HG03439 (cell line): ENCODE measurements around the gene PDE1A.
"Not testable (repeated sequence)": the region's sequence is repeated elsewhere in the genome, so short reads cannot be mapped to it uniquely, and the experiment has no call there.

Source experiments
- ATAC-seq: cut with Tn5 transposase; IDR thresholded peaks from one replicate; pipeline ENCODE4 v1.9.1; 2021; ENCODE audit warnings: mild to moderate bottlenecking, moderate library complexity; ENCODE audit not compliant: unreplicated experiment

PDE1A gene

DNA sequence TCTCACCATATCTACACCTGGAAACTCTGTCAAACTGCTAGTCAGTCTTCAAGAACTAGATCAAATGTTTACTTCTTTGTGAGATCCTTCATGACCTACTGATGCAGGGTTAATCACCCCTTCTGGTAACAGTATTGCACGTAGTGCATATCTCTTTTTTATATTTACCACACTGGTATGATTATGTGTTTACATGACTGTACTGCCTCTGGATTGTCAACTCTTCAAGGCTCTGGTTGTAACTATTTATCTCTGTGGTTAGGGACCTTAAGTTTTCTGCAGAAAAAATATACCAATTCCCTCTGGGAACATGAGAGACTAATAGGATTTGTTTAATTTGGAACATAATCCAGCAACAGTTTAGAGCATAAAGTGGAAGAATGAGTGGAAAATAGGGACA lies 135.5 kb downstream of the PDE1A start:
- ATAC-seq = no peak

GRCh38 chr2:182283512-182283911 lies 143.3 kb downstream of the PDE1A start:
- no peak for ATAC-seq

DNA sequence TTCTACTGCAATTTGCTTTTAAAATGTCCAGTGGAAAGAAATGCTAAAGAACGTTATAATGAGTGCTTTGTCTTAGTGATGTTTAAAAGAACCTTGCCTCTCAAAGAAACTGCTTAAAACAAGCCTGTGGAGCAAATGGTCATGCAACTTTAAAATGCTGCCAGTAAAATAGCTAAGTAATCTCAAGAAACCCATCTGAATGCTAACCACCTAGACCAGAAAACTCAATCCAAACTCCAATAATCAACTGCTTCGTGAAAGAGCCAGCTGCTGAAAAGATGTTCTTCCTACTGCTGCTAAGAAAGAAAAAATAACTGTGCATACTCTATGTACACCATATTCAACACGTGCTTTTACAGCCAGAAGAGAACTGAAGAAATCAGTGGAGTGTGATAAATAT lies 145.6 kb downstream of the PDE1A start:
- ATAC-seq = no peak

GRCh38 chr2:182280118-182280517 lies 146.7 kb downstream of the PDE1A start:
- no peak for ATAC-seq

GRCh38 chr2:182276662-182277061 lies 150.2 kb downstream of the PDE1A start:
- not testable (repeated sequence) for ATAC-seq

- ATAC-seq = no peak
These were observed 158.9 kb downstream of the PDE1A start for GRCh38 chr2:182267971-182268370.

- no peak for ATAC-seq
These were observed 159.9 kb downstream of the PDE1A start for GRCh38 chr2:182266909-182267308.

GRCh38 chr2:182265718-182266117 lies 161.1 kb downstream of the PDE1A start:
- ATAC-seq = no peak

DNA sequence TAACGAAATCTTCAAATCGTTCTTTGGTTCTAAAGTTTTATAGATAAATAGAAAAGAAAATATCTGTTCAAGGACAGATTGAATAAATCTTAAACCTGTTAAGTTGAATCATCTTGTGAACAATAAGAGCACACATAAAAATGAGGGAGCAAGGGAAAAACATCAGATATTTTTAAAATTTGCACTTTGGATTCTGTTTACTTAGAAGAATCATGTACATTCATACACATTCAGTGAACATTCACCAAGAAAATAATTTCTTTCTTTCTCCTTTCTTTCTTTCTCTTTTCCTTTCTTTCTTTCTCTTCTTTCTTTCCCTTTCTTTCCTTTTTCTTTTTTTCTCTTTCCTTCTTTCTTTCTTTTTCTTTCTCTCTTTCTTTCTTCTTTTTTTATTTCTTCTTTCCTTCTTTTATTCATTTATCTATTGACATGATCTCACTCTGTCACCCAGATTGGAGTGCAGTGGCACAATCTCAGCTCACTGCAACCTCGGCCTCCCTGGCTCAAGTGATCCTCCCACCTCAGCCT lies 164.9 kb downstream of the PDE1A start:
- ATAC-seq = no peak

DNA sequence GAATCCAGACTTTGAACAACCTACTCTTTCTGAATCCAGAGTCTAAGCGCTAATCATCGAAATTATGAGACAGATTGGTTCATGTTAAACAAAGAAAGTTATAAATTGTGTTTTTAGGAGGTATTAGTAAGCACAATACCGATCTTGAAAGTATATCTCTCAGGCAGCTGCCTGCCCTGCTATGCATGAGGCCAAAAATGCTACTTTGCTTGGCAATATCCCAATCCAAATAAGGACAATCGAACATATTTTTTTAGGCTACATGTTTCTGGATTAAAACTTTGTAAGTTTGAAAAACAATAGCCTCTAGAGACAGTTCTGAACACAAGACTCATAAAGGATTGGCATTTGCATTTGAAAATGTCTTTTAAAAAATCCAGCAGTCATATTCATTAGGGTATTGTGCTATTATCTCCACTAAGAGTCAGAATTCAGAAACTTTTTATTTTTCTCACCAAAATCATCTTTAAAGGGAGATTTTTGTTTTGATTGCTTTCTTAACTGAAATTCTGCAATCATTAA lies 167.1 kb downstream of the PDE1A start:
- ATAC-seq = no peak

GRCh38 chr2:182252534-182252933 lies 174.3 kb downstream of the PDE1A start:
- no peak for ATAC-seq

- no peak for ATAC-seq
These were observed 177.9 kb downstream of the PDE1A start for GRCh38 chr2:182248898-182249297.

GRCh38 chr2:182248362-182248761 lies 178.5 kb downstream of the PDE1A start:
- ATAC-seq = no peak

GRCh38 chr2:182247831-182248230 lies 179.0 kb downstream of the PDE1A start:
- no peak for ATAC-seq

GRCh38 chr2:182245963-182246362 lies 180.9 kb downstream of the PDE1A start:
- ATAC-seq = no peak

DNA sequence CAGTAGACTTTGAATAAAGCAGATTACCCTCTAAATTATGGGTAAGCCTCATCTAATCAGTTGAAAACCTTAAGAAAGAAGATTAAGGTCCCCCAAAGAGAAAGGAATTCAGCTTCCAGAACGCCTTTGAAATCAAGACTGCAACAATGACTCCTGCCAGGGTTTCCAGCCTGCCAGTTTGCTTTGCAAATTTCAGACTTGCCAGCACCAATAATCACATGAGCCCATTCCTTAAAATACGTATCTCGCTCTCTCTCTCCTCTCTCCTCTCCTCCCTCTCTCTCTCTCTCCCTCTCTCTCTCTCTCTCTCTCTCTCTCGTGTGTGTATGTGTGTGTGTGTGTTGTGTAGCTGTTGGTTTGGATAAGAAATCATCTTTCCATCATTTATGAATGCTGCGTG lies 184.2 kb downstream of the PDE1A start:
- no peak for ATAC-seq

DNA sequence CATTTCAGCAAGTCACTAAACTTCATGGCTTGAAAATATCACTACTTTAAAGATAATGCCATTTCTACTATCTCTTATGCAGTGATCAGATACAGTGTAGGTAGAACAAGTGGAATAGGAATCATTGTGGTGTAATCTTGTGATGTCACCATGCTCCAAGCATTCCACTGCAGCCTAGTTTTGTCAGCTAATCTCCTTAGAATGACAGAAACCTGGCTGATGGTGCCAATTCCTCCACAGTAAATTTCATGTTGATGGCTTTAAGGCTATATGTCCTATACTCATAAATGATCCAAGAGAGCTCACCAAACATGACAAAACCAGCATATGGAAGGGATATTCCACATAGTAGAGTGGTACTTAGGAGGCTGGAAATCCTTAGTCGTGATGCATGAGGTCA lies 184.9 kb downstream of the PDE1A start:
- ATAC-seq = no peak

- peak; percentile 100 for ATAC-seq
These were observed 185.9 kb downstream of the PDE1A start for GRCh38 chr2:182240862-182241371.

DNA sequence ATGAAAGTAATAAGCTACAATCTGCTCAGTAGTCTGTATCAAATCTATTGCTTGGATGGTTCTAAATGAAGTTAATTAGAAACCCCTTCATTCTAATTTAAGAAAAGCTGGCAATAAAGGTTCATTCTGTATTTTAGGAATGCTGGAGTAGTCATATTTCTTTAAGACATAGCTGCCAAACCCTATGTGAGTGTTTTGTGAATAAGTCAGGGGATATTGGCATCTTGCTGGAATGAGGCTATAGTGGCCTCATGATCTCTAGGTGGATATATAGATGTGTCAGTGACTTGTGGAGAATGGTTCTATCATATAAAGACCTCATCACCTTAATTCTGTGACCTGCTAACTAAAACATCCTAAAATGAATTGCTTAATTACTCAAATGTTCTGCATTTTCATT lies 196.3 kb downstream of the PDE1A start:
- ATAC-seq = no peak

GRCh38 chr2:182229297-182229696 lies 197.5 kb downstream of the PDE1A start:
- ATAC-seq = no peak

GRCh38 chr2:182228741-182229140 lies 198.1 kb downstream of the PDE1A start:
- no peak for ATAC-seq

- no peak for ATAC-seq
These were observed 198.8 kb downstream of the PDE1A start for GRCh38 chr2:182228073-182228473.

GRCh38 chr2:182226807-182227206 lies 200.0 kb downstream of the PDE1A start:
- ATAC-seq = no peak
